Measurements from ENCODE around the gene CIC. TPM values are rescaled to one million over a fixed set of nuclear protein-coding genes. Genes with fewer than 3 reads are reported as not detected.
A peak's percentile ranks its signal among the peaks of the same experiment; 100 is the strongest.
"Not testable (repeated sequence)": the region's sequence is repeated elsewhere in the genome, so short reads cannot be mapped to it uniquely, and the experiment has no call there.

CIC gene
- total and polyA plus RNA-seq, 3 donors from 2014 or later, result 95.6 to 181 (median 163) TPM

DNA sequence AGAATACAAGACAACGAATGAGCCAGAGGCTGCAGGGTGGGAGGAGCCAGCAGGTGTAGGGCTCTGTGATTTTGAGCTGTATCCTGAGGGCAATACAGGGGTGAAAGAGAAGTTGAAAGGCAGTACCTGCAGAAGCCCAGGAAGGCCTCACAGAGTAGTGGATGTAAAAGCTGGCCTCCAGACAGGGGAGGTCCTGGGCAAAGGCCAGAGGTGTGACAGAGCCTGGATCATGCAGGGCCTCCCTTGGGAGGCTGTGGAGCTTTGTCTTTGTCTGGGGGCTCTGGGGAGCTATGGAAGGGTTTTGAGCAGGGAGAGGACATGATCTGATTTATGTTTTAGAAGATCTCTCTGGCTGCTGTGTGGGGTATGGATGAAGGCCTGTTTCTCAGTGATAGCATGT, 59.1 kb downstream of the CIC start:
- Histone ChIP-seq H3K4me3 (no peak overlapping the region), H3K27ac (no peak overlapping the region), H3K4me1 (peaks cover 22% of the 10 kb centered on the region), H3K9me3 (no peaks in the 10 kb centered on the region), H3K27me3 (no peaks in the 10 kb centered on the region), H3K36me3 (ENCODE audit: low read depth, missing control alignments) (no peaks in the 10 kb centered on the region)
- no peak for DNase-seq
- 56 to 71% methylated on average over 1 of the region's 1 CpG for WGBS, 2 donors
- TF ChIP-seq CTCF (IDR thresholded peaks at IDR 0.05), result no peak
- TF ChIP-seq POLR2A (IDR thresholded peaks at IDR 0.05), result no peak
- intact Hi-C loops (cut with DNase I; ENCODE audit: low total_unique reads), result no loop called here

DNA sequence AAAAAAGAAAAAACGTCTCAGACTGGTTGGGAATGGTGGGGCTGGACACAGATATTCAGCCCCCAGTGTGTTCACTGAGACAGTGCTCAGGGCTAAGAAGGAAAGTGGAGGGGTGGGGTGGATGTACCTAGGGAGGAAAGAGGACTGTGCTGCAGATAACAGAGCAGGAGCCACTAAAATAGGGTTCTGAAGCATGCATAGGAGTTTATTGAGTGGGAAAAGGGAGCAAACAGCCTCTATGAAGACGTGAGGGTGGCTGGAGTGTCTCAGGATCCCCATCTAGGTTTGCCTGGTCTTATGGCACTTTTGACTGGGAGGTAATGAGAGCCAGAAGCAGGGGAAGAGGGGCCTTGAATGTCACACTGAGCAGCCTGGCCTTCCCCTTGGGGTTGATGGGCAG, 59.8 kb downstream of the CIC start:
- WGBS, 2 donors, result 82 to 86% methylated on average over 2 of the region's 2 CpGs
- peaks cover 22% of the 10 kb centered on the region for H3K4me1 ChIP-seq
- DNase-seq, result no peak
- no peak overlapping the region for H3K27ac ChIP-seq
- no peak for TF ChIP-seq CTCF (IDR thresholded peaks at IDR 0.05)
- no peak for TF ChIP-seq POLR2A (IDR thresholded peaks at IDR 0.05)
- H3K36me3 ChIP-seq (ENCODE audit: low read depth, missing control alignments), result no peaks in the 10 kb centered on the region
- H3K4me3 ChIP-seq, result no peak overlapping the region
- no peaks in the 10 kb centered on the region for H3K9me3 ChIP-seq
- intact Hi-C loops (cut with DNase I; ENCODE audit: low total_unique reads), result no loop called here
- H3K27me3 ChIP-seq, result no peaks in the 10 kb centered on the region

GRCh38 chr19:42330241-42330711, 61.2 kb downstream of the CIC start:
- peak; percentile 42 for DNase-seq
- Histone ChIP-seq H3K27me3 (no peaks in the 10 kb centered on the region), H3K4me3 (no peak overlapping the region), H3K27ac (no peak overlapping the region), H3K4me1 (peaks cover 28% of the 10 kb centered on the region), H3K36me3 (ENCODE audit: low read depth, missing control alignments) (no peaks in the 10 kb centered on the region), H3K9me3 (no peaks in the 10 kb centered on the region)
- TF ChIP-seq CTCF (IDR thresholded peaks at IDR 0.05) (no peak), POLR2A (IDR thresholded peaks at IDR 0.05) (no peak)
- intact Hi-C loops (cut with DNase I; ENCODE audit: low total_unique reads), result no loop called here
- 35 to 48% methylated on average over 2 of the region's 2 CpGs for WGBS, 2 donors

- H3K27ac ChIP-seq; H3K36me3 ChIP-seq (ENCODE audit: low read depth, missing control alignments); H3K27me3 ChIP-seq; H3K9me3 ChIP-seq; DNase-seq; intact Hi-C loops (cut with DNase I; ENCODE audit: low total_unique reads); H3K4me3 ChIP-seq: not testable (repeated sequence)
- WGBS, 2 donors, result 73 to 79% methylated on average over 3 of the region's 3 CpGs
- peaks cover 25% of the 10 kb centered on the region for H3K4me1 ChIP-seq
Measured at GRCh38 chr19:42331333-42331732, 62.3 kb downstream of the CIC start.

DNA sequence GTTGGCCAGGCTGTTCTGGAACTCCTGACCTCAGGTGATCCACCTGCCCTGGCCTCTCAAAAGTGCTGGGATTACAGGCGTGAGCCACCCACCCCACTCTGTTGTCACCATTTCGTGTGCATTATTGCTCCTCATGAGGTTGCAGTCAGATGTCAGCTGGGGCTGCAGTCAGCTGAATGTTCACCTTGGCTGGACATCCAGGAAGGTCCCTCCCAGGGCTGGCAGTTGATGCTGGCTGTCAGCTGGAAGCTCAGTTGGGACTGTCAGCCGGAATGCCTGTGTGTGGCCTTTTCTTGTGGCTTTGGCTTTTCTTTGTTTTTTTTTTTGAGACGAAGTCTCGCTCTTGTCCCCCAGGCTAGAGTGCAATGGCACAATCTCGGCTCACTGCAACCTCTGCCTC, 63.0 kb downstream of the CIC start:
- H3K9me3 ChIP-seq, result no peaks in the 10 kb centered on the region
- H3K27ac ChIP-seq, result no peak overlapping the region
- no peaks in the 10 kb centered on the region for H3K36me3 ChIP-seq (ENCODE audit: low read depth, missing control alignments)
- no peak for DNase-seq
- TF ChIP-seq POLR2A (IDR thresholded peaks at IDR 0.05) (no peak), CTCF (IDR thresholded peaks at IDR 0.05) (no peak)
- peaks cover 18% of the 10 kb centered on the region for H3K4me1 ChIP-seq
- H3K27me3 ChIP-seq, result no peaks in the 10 kb centered on the region
- H3K4me3 ChIP-seq, result no peak overlapping the region
- 81 to 85% methylated on average over 6 of the region's 6 CpGs for WGBS, 2 donors
- intact Hi-C loops (cut with DNase I; ENCODE audit: low total_unique reads), result no loop called here
